ENCODE measurements around the gene CCNT2. TPM values are rescaled to one million over a fixed set of nuclear protein-coding genes. Genes with fewer than 3 reads are reported as not detected.

CCNT2 gene
- total RNA-seq = 64.6 and 65.5 TPM in 2 replicates
- long read RNA-seq, full-length matches to known transcripts = 79 of 128 reads
- long read RNA-seq, partial matches to known transcripts = 11 of 128 reads
- long read RNA-seq, other reads (novel, unspliced or antisense) = 38 of 128 reads

DNA sequence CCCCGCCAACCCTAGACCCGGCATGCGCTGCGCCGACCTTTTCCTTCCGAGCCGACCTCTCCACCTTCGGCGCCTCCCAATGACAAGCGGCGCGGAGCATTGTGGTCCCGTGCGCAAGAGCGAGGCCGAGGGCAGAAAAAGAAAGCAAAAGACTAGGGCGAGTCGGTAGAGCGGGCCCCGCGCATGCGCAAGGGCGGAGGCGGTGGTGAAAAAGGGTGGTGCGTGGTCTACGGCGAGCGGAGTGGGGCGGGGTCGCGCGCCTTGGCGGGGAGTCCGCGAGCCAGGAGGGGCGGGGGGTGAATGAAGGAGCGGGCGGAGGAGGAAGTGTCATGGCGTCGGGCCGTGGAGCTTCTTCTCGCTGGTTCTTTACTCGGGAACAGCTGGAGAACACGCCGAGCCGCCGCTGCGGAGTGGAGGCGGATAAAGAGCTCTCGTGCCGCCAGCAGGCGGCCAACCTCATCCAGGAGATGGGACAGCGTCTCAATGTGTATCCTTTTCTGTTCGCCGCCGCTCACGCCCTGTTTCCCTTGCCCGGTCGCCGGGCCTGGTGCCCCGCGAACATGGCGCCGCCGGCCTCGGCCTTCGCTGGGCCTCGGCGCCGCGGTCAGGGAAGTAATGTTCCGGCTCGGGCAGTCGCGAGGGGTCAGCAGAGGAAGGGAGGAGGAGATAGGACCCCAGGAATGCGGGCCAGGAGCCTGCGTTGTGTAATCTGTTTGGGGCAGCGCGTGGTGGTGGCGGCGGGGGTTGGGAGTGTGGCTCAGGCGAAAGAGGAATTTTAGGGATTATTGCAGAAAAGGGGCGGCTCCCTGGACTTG lies at the start of gene CCNT2:
TSS of gene CCNT2 (plus strand) at position 297 of the 815 bp plus-strand sequence. CDS start at position 330, 33 bp downstream.
- peaks cover 5% of the 10 kb centered on the region for H3K9me3 Mint-ChIP-seq
- H3K36me3 Mint-ChIP-seq (ENCODE audit: low read depth) = peaks cover 9% of the 10 kb centered on the region
- H3K27ac Mint-ChIP-seq (ENCODE audit: unreplicated experiment) = peak within 1 kb of the TSS; percentile 99
- no peaks in the 10 kb centered on the region for H3K27me3 Mint-ChIP-seq (ENCODE audit: low read depth)
- TF ChIP-seq, protein P1, sequence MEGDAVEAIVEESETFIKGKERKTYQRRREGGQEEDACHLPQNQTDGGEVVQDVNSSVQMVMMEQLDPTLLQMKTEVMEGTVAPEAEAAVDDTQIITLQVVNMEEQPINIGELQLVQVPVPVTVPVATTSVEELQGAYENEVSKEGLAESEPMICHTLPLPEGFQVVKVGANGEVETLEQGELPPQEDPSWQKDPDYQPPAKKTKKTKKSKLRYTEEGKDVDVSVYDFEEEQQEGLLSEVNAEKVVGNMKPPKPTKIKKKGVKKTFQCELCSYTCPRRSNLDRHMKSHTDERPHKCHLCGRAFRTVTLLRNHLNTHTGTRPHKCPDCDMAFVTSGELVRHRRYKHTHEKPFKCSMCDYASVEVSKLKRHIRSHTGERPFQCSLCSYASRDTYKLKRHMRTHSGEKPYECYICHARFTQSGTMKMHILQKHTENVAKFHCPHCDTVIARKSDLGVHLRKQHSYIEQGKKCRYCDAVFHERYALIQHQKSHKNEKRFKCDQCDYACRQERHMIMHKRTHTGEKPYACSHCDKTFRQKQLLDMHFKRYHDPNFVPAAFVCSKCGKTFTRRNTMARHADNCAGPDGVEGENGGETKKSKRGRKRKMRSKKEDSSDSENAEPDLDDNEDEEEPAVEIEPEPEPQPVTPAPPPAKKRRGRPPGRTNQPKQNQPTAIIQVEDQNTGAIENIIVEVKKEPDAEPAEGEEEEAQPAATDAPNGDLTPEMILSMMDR (conservative IDR thresholded peaks at IDR 0.05) = no peak
- peaks cover 27% of the 10 kb centered on the region for H3K4me1 Mint-ChIP-seq
- peak; percentile 99 for DNase-seq (ENCODE audit: low read depth, low spot score)
- peak within 1 kb of the TSS; percentile 95 for H3K4me3 Mint-ChIP-seq

DNA sequence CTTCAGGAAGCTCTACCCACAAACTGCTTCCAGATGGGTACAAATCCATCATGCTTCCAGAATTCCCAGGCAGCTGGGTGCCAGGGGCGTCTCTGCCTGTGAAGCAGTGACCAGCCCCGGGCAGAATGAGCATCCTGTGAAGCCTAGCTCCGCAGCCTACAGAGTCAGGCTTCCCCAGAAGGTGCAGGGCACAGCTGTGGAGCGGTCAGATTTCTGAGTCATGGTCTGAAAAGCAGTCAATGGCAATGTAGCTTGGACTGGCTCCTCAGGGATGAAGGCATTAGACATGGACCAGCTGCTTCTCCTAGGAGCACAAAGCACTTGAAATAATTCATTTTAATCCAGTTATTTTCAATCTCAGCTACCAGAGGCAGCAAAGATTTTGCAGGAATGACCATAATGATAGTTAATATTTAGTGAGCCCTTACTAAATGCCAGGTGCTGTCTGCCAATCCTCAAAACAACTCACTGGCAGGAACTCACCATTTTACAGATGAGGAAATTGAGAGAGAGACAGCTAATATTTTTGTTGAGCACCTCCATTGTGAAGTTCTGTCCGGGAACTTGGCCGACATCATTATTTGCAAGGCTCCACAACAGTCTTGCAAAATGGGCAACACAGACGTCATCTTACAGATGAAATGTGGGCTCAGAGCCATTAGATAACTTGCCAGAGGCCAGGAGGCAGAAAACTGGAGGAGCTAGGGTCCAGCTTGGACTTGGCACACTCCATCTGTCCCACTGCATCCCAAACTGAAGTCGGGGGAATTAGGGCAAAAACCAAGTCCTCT lies 48.5 kb upstream of the CCNT2 start:
- Mint-ChIP-seq H3K27me3 (ENCODE audit: low read depth) (no peaks in the 10 kb centered on the region), H3K9me3 (peaks cover 3% of the 10 kb centered on the region), H3K4me1 (no peaks in the 10 kb centered on the region), H3K4me3 (no peak overlapping the region), H3K36me3 (ENCODE audit: low read depth) (no peaks in the 10 kb centered on the region), H3K27ac (ENCODE audit: unreplicated experiment) (peak overlapping the region; percentile 43)
- TF ChIP-seq, protein P1 (conservative IDR thresholded peaks at IDR 0.05) = no peak
- DNase-seq (ENCODE audit: low read depth, low spot score) = no peak

DNA sequence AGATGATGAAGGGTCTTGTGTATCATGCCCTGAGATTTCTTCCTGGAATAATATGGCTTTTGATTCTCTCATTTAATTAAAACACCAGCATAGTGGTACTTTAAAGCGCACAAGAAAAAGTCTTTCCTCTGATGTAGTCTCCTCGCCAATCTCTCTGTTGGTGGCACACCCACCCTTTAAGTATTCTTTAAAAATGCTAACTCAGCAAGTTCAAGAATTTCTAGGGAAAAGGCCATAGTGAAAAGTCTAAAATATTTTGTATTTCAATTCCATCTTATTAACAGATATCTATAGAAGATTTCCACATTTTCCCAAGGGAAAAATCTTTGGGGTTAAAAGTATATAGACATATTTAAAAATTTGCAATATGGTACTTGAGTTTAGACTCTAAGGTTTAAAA lies 45.5 kb upstream of the CCNT2 start:
- no peak for DNase-seq (ENCODE audit: low read depth, low spot score)
- H3K27ac Mint-ChIP-seq (ENCODE audit: unreplicated experiment) = no peak overlapping the region
- TF ChIP-seq, protein P1 (conservative IDR thresholded peaks at IDR 0.05) = no peak
- peaks cover 3% of the 10 kb centered on the region for H3K9me3 Mint-ChIP-seq
- no peaks in the 10 kb centered on the region for H3K36me3 Mint-ChIP-seq (ENCODE audit: low read depth)
- no peaks in the 10 kb centered on the region for H3K4me1 Mint-ChIP-seq
- H3K4me3 Mint-ChIP-seq = no peak overlapping the region
- H3K27me3 Mint-ChIP-seq (ENCODE audit: low read depth) = no peaks in the 10 kb centered on the region

DNA sequence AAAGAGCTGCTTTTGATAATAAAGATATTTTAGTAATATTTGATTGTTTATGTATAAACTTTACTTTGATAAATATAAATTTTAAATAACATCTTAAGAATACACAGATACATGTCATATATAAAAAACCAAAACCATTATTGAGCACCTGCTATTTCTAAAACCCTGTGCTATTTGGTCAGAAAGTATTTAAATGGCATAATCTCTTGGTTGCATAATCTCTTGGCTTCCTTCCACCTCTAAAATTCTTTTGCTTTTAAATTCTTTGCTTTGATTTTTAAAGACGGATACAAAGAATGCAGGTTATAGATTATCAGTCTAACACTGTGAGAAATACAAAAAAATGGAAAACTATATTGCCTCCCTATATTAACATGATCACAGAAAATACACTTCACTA lies 43.3 kb upstream of the CCNT2 start:
- H3K27me3 Mint-ChIP-seq (ENCODE audit: low read depth) = no peaks in the 10 kb centered on the region
- H3K4me3 Mint-ChIP-seq = no peak overlapping the region
- H3K9me3 Mint-ChIP-seq = peaks cover 3% of the 10 kb centered on the region
- H3K27ac Mint-ChIP-seq (ENCODE audit: unreplicated experiment) = no peak overlapping the region
- TF ChIP-seq, protein P1 (conservative IDR thresholded peaks at IDR 0.05) = no peak
- DNase-seq (ENCODE audit: low read depth, low spot score) = no peak
- H3K4me1 Mint-ChIP-seq = no peaks in the 10 kb centered on the region
- H3K36me3 Mint-ChIP-seq (ENCODE audit: low read depth) = no peaks in the 10 kb centered on the region

DNA sequence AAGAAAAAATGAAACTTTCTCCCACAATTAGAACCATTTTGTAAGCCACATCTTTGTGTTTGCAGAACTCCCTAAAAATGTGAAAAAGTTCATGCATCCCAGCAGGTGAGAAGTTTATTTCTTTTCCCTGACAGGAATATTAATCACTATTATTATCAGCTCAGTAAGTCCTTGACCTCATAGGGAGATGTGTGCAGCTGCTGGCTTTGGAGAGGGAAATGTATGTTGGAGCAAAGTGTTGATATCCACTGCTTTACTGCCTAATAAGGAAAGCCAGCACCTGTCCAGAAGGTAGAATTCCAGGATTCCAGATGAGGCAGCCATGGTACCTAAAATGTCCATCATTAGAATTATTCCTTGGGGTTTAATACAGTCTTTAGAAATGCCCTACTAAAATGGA lies 35.8 kb upstream of the CCNT2 start:
- Mint-ChIP-seq H3K36me3 (ENCODE audit: low read depth) (no peaks in the 10 kb centered on the region), H3K9me3 (no peaks in the 10 kb centered on the region), H3K27me3 (ENCODE audit: low read depth) (no peaks in the 10 kb centered on the region), H3K4me1 (no peaks in the 10 kb centered on the region), H3K4me3 (no peak overlapping the region), H3K27ac (ENCODE audit: unreplicated experiment) (no peak overlapping the region)
- no peak for DNase-seq (ENCODE audit: low read depth, low spot score)
- TF ChIP-seq, protein P1 (conservative IDR thresholded peaks at IDR 0.05) = no peak

All from neural crest cell (in vitro differentiated cells).